MM.1S (cell line): ENCODE results near the gene TIMP2.

Source experiments
- EZH2 ChIP-seq: fragments of 300-600 bp; sonication (generic); optimal IDR thresholded peaks from 2 replicates; pipeline ENCODE3; 2017; ENCODE audit warnings: low read depth, mild to moderate bottlenecking, antibody characterized with exemption, low read length, mixed read lengths
- EZH2phosphoT487 ChIP-seq: fragments of 300-600 bp; sonication (generic); IDR thresholded peaks from 2 replicates; pipeline ENCODE4 v1.6.1; 2018; ENCODE audit warnings: antibody characterized with exemption, low read length
- TF ChIP-seq, protein P1 (sequence below): fragments of 300-600 bp; sonication (generic); IDR thresholded peaks from 2 replicates; pipeline ENCODE4 v1.5.1; 2016; ENCODE audit warnings: antibody characterized with exemption, low read length, mixed read lengths

DNA sequence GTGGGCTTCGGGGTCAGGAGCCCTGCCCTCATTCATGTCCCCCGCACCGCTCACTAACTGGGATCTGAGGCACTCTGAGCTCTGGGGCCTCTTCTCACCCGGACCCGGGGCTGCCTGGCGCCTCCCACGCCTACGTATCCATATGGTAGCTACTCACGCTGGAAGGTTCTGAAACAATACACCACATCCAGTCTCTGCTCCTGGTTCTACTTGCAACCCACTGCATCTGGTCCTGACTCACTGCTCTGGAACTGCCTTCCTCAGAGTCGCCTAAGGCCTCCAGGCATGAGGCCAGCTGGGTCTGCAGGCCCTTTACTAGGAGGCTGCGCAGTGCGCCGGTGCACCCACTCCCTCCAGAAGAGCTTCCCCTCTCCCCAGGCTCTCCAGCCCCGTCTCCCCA lies 102.6 kb downstream of the TIMP2 start:
- TF ChIP-seq, protein P1, sequence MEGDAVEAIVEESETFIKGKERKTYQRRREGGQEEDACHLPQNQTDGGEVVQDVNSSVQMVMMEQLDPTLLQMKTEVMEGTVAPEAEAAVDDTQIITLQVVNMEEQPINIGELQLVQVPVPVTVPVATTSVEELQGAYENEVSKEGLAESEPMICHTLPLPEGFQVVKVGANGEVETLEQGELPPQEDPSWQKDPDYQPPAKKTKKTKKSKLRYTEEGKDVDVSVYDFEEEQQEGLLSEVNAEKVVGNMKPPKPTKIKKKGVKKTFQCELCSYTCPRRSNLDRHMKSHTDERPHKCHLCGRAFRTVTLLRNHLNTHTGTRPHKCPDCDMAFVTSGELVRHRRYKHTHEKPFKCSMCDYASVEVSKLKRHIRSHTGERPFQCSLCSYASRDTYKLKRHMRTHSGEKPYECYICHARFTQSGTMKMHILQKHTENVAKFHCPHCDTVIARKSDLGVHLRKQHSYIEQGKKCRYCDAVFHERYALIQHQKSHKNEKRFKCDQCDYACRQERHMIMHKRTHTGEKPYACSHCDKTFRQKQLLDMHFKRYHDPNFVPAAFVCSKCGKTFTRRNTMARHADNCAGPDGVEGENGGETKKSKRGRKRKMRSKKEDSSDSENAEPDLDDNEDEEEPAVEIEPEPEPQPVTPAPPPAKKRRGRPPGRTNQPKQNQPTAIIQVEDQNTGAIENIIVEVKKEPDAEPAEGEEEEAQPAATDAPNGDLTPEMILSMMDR, result no peak
- TF ChIP-seq EZH2 (no peak), EZH2phosphoT487 (no peak)
